Right cardiac atrium (tissue), 5 donors: Measurements from ENCODE around the gene KLHL25. TPM values are rescaled to one million over a fixed set of nuclear protein-coding genes. Genes with fewer than 3 reads are reported as not detected.

ENCODE experiments used
- ATAC-seq, 2 donors: fragments of 200-7000 bp; cut with Tn5 transposase; one replicate each; pipeline versions ENCODE4 v1.8.0 to v1.9.1; 2020; ENCODE audit warnings: moderate library complexity in 2 of 2, mild to moderate bottlenecking in 1 of 2
- DNase-seq, 3 donors: peaks; one replicate each; pipeline ENCODE4 v3.0.0-alpha.2; 2020
- H3K27ac ChIP-seq: one replicate; pipeline ENCODE4 v1.5.1; 2013; ENCODE audit warnings: mild to moderate bottlenecking, low read length, control low read depth, moderate library complexity
- H3K27me3 ChIP-seq: one replicate; pipeline ENCODE4 v1.6.1; 2013; ENCODE audit not compliant: control insufficient read depth, insufficient read depth
- H3K4me1 ChIP-seq: one replicate; pipeline ENCODE4 v1.6.1; 2013; ENCODE audit warnings: low read length; ENCODE audit not compliant: control insufficient read depth, insufficient read depth
- H3K4me3 ChIP-seq: one replicate; pipeline ENCODE4 v1.5.1; 2013; ENCODE audit warnings: low read length, control low read depth
- H3K9me3 ChIP-seq: one replicate; pipeline ENCODE4 v1.6.1; 2013; ENCODE audit warnings: low read length; ENCODE audit not compliant: control insufficient read depth
- WGBS: extraction: QIAGEN DNeasy Blood & Tissue Kit; methylation state at CpG from one replicate; pipeline ENCODE4 v1.1.7; 2013; 5-methylcytosine and 5-hydroxymethylcytosine counted together
- intact Hi-C, 4 donors: fragments of 100-400 bp; cut with DNase I; formaldehyde crosslinking; loops; one replicate each; pipeline versions ENCODE4 v1.11.0 to v1.14.0; 2022 to 2023
- polyA plus RNA-seq: library from polyadenylated mRNA; stranded (reverse); fragments of 200-250 nt; gene quantifications from one replicate; pipeline ENCODE4 v1.2.3, GENCODE V29; 2013
- total RNA-seq, 4 donors: library from RNA; stranded (reverse); fragmentation: NEBNext Ultra II Directional; extraction: Animal tissue kit (Norgen Biotek cat#: 25700); gene quantifications; one replicate each; pipeline ENCODE4 v1.2.1, GENCODE V29; 2021
- donor health status: healthy with polysubstance abuse.
- donor health status: DM: no; HTN: yes; CAD: no.
- donor health status: DM: no; HTN: no; CAD: no.
- donor health status: DM: no; HTN: yes; CAD: no; lungs with severe emphysema.
- donor health status: DM: yes; HTN: yes; CAD: no.

KLHL25 gene
- total and polyA plus RNA-seq, 5 donors: 3.4 to 6.6 (median 4.8) TPM

- WGBS: 51% methylated on average over 15 of the region's 15 CpGs
- intact Hi-C loops: loop anchor here in 2 of 4 donors (5.0 to 10.0 kb wide), 2 partner anchors 41 to 83 kb away; partner anchors contain the start of gene KLHL25 (in 1 of the 2)
- Histone ChIP-seq H3K4me3 (no peak overlapping the region), H3K9me3 (no peaks in the 10 kb centered on the region), H3K4me1 (peaks cover 14% of the 10 kb centered on the region), H3K27me3 (no peaks in the 10 kb centered on the region), H3K27ac (peak overlapping the region; percentile 11)
- ATAC-seq: peak; percentile 5 to 22
- peak in 2 of 3 donors; percentile 63 to 69 for DNase-seq
These were observed 43.2 kb downstream of the KLHL25 start for GRCh38 chr15:85751291-85752123.

- peak; percentile 75 to 82 for ATAC-seq
- no peaks in the 10 kb centered on the region for H3K9me3 ChIP-seq
- DNase-seq: peak; percentile 91 to 95 (median 95)
- H3K4me3 ChIP-seq: no peak overlapping the region
- H3K27ac ChIP-seq: peak overlapping the region; percentile 21
- intact Hi-C loops: loop anchor here in 2 of 4 donors (5.0 to 10.0 kb wide), 2 partner anchors 42 to 84 kb away; partner anchors contain the start of gene KLHL25 (in 1 of the 2)
- no peaks in the 10 kb centered on the region for H3K27me3 ChIP-seq
- 27% methylated on average over 27 of the region's 27 CpGs for WGBS
- peaks cover 14% of the 10 kb centered on the region for H3K4me1 ChIP-seq
These were observed 44.1 kb downstream of the KLHL25 start for GRCh38 chr15:85750319-85751290.

- intact Hi-C loops: loop anchor here (5.0 to 10.0 kb wide), 3 partner anchors 43 to 85 kb away; partner anchors contain the start of gene KLHL25 (in 3 of the 4)
- DNase-seq (peak; percentile 78 to 91 (median 88)), ATAC-seq (peak; percentile 57 to 68)
- Histone ChIP-seq H3K27ac (peak overlapping the region; percentile 73), H3K27me3 (no peaks in the 10 kb centered on the region), H3K4me3 (no peak overlapping the region), H3K9me3 (no peaks in the 10 kb centered on the region), H3K4me1 (peaks cover 11% of the 10 kb centered on the region)
- 45% methylated on average over 21 of the region's 21 CpGs for WGBS
These were observed 45.2 kb downstream of the KLHL25 start for GRCh38 chr15:85749261-85750151.

- 73% methylated on average over 11 of the region's 11 CpGs for WGBS
- Histone ChIP-seq H3K4me3 (no peak overlapping the region), H3K27me3 (no peaks in the 10 kb centered on the region), H3K9me3 (no peaks in the 10 kb centered on the region), H3K4me1 (peaks cover 11% of the 10 kb centered on the region), H3K27ac (no peak overlapping the region)
- no peak for ATAC-seq
- intact Hi-C loops: loop anchor here in 2 of 4 donors (10.0 kb wide), 1 partner anchor 46 kb away; the partner anchor contains the start of gene KLHL25 (in 2 of the 2)
- DNase-seq: peak in 2 of 3 donors; percentile 60 to 63
These were observed 46.0 kb downstream of the KLHL25 start for GRCh38 chr15:85748729-85749128.

- intact Hi-C loops: loop anchor here in 2 of 4 donors (10.0 kb wide), 1 partner anchor 47 kb away; the partner anchor contains the start of gene KLHL25 (in 2 of the 2)
- H3K4me1 ChIP-seq: peaks cover 11% of the 10 kb centered on the region
- WGBS: 89% methylated on average over 9 of the region's 9 CpGs
- no peaks in the 10 kb centered on the region for H3K27me3 ChIP-seq
- H3K9me3 ChIP-seq: no peaks in the 10 kb centered on the region
- DNase-seq: no peak
- peak overlapping the region; percentile 22 for H3K27ac ChIP-seq
- ATAC-seq: no peak
- H3K4me3 ChIP-seq: no peak overlapping the region
These were observed 46.5 kb downstream of the KLHL25 start for GRCh38 chr15:85748176-85748575.

- ATAC-seq: no peak
- Histone ChIP-seq H3K27ac (no peak overlapping the region), H3K4me3 (no peak overlapping the region), H3K27me3 (no peaks in the 10 kb centered on the region), H3K4me1 (peaks cover 8% of the 10 kb centered on the region), H3K9me3 (no peaks in the 10 kb centered on the region)
- peak in 1 of 3 donors; percentile 22 for DNase-seq
- WGBS: 82% methylated on average over 12 of the region's 12 CpGs
- intact Hi-C loops: loop anchor here in 2 of 4 donors (10.0 kb wide), 1 partner anchor 48 kb away; the partner anchor contains the start of gene KLHL25 (in 2 of the 2)
These were observed 48.1 kb downstream of the KLHL25 start for GRCh38 chr15:85746641-85747040.

- Histone ChIP-seq H3K4me3 (no peak overlapping the region), H3K27me3 (no peaks in the 10 kb centered on the region), H3K4me1 (peaks cover 6% of the 10 kb centered on the region), H3K9me3 (no peaks in the 10 kb centered on the region), H3K27ac (no peak overlapping the region)
- intact Hi-C loops: loop anchor here in 2 of 4 donors (10.0 kb wide), 1 partner anchor 49 kb away; the partner anchor contains the start of gene KLHL25 (in 2 of the 2)
- ATAC-seq: no peak
- peak in 2 of 3 donors; percentile 55 to 61 for DNase-seq
- 67% methylated on average over 14 of the region's 14 CpGs for whole genome bisulfite sequencing
These were observed 49.1 kb downstream of the KLHL25 start for GRCh38 chr15:85745525-85746150.

GRCh38 chr15:85745023-85745422 lies 49.7 kb downstream of the KLHL25 start:
- H3K9me3 ChIP-seq: no peaks in the 10 kb centered on the region
- no peak overlapping the region for H3K4me3 ChIP-seq
- no peak overlapping the region for H3K27ac ChIP-seq
- whole genome bisulfite sequencing: 87% methylated on average over 12 of the region's 12 CpGs
- intact Hi-C loops: loop anchor here in 2 of 4 donors (10.0 kb wide), 1 partner anchor 50 kb away; the partner anchor contains the start of gene KLHL25 (in 2 of the 2)
- ATAC-seq: no peak
- H3K27me3 ChIP-seq: no peaks in the 10 kb centered on the region
- H3K4me1 ChIP-seq: peaks cover 3% of the 10 kb centered on the region
- DNase-seq: peak in 1 of 3 donors; percentile 39

GRCh38 chr15:85744579-85744978 lies 50.1 kb downstream of the KLHL25 start:
- Histone ChIP-seq H3K4me3 (no peak overlapping the region), H3K9me3 (no peaks in the 10 kb centered on the region), H3K4me1 (peaks cover 3% of the 10 kb centered on the region), H3K27ac (no peak overlapping the region), H3K27me3 (no peaks in the 10 kb centered on the region)
- 85% methylated on average over 10 of the region's 10 CpGs for WGBS
- DNase-seq: peak in 1 of 3 donors; percentile 30
- intact Hi-C loops: loop anchor here in 2 of 4 donors (5.0 to 10.0 kb wide), 2 partner anchors 50 to 88 kb away; partner anchors contain the start of gene KLHL25 (in 2 of the 2)
- no peak for ATAC-seq
